GM23248 (cell line): ENCODE measurements around the gene DPPA5.

Source experiments
- EZH2 ChIP-seq: fragments of 200-600 bp; sonication (generic); IDR thresholded peaks from 2 replicates; pipeline ENCODE4 v1.6.1; 2018; ENCODE audit warnings: antibody characterized with exemption, mild to moderate bottlenecking; ENCODE audit not compliant: insufficient read depth, poor library complexity, severe bottlenecking
- EZH2phosphoT487 ChIP-seq: fragments of 200-600 bp; sonication (generic); IDR thresholded peaks from 2 replicates; pipeline ENCODE4 v1.6.1; 2018; ENCODE audit warnings: antibody characterized with exemption, moderate library complexity, mild to moderate bottlenecking, low read depth; ENCODE audit not compliant: insufficient read depth

GRCh38 chr6:73382462-73383113 lies 28.5 kb upstream of the DPPA5 start:
- TF ChIP-seq EZH2 (no peak), EZH2phosphoT487 (no peak)
